GM19023 (cell line): ENCODE measurements around the gene MON2.
A peak's percentile ranks its signal among the peaks of the same experiment; 100 is the strongest.

Experiments
- ATAC-seq: cut with Tn5 transposase; IDR thresholded peaks from one replicate; pipeline ENCODE4 v1.9.1; 2021; ENCODE audit warnings: mild to moderate bottlenecking, moderate library complexity; ENCODE audit not compliant: unreplicated experiment

The MON2 gene

GRCh38 chr12:62604373-62604772 lies 137.7 kb downstream of the MON2 start:
- no peak for ATAC-seq

GRCh38 chr12:62604871-62605270 lies 138.2 kb downstream of the MON2 start:
- ATAC-seq, result no peak

- ATAC-seq, result no peak
These were observed 139.4 kb downstream of the MON2 start for GRCh38 chr12:62605981-62606380.

- no peak for ATAC-seq
These were observed 140.0 kb downstream of the MON2 start for GRCh38 chr12:62606654-62607053.

GRCh38 chr12:62613081-62613480 lies 146.5 kb downstream of the MON2 start:
- no peak for ATAC-seq

- ATAC-seq, result no peak
These were observed 151.7 kb downstream of the MON2 start for GRCh38 chr12:62618319-62618718.

- ATAC-seq, result no peak
These were observed 152.3 kb downstream of the MON2 start for GRCh38 chr12:62618930-62619329.

- no peak for ATAC-seq
These were observed 154.5 kb downstream of the MON2 start for GRCh38 chr12:62621101-62621638.

GRCh38 chr12:62622177-62622576 lies 155.6 kb downstream of the MON2 start:
- no peak for ATAC-seq

GRCh38 chr12:62625228-62625627 lies 158.6 kb downstream of the MON2 start:
- no peak for ATAC-seq

- ATAC-seq, result no peak
These were observed 160.6 kb downstream of the MON2 start for GRCh38 chr12:62627181-62627580.

- ATAC-seq, result no peak
These were observed 162.8 kb downstream of the MON2 start for GRCh38 chr12:62629413-62629812.

- no peak for ATAC-seq
These were observed 163.5 kb downstream of the MON2 start for GRCh38 chr12:62629971-62630739.

GRCh38 chr12:62631471-62632410 lies 165.1 kb downstream of the MON2 start:
- ATAC-seq, result peak; percentile 66

- ATAC-seq, result peak; percentile 54
These were observed 165.8 kb downstream of the MON2 start for GRCh38 chr12:62632411-62632918.

GRCh38 chr12:62635649-62636048 lies 169.0 kb downstream of the MON2 start:
- ATAC-seq, result no peak

- ATAC-seq, result no peak
These were observed 171.1 kb downstream of the MON2 start for GRCh38 chr12:62637679-62638078.

GRCh38 chr12:62640910-62641448 lies 174.4 kb downstream of the MON2 start:
- peak; percentile 96 for ATAC-seq

- ATAC-seq, result no peak
These were observed 175.9 kb downstream of the MON2 start for GRCh38 chr12:62642486-62642885.

- ATAC-seq, result no peak
These were observed 176.9 kb downstream of the MON2 start for GRCh38 chr12:62643486-62643885.

GRCh38 chr12:62646566-62646965 lies 179.9 kb downstream of the MON2 start:
- no peak for ATAC-seq
